ENCODE measurements around the gene COQ10B. TPM values are rescaled to one million over a fixed set of nuclear protein-coding genes. Genes with fewer than 3 reads are reported as not detected.

The COQ10B gene
- total and polyA plus RNA-seq, 2 of the 4 experiments (the other 2 are of a cell fraction), result 9.5 to 28.7 TPM

DNA sequence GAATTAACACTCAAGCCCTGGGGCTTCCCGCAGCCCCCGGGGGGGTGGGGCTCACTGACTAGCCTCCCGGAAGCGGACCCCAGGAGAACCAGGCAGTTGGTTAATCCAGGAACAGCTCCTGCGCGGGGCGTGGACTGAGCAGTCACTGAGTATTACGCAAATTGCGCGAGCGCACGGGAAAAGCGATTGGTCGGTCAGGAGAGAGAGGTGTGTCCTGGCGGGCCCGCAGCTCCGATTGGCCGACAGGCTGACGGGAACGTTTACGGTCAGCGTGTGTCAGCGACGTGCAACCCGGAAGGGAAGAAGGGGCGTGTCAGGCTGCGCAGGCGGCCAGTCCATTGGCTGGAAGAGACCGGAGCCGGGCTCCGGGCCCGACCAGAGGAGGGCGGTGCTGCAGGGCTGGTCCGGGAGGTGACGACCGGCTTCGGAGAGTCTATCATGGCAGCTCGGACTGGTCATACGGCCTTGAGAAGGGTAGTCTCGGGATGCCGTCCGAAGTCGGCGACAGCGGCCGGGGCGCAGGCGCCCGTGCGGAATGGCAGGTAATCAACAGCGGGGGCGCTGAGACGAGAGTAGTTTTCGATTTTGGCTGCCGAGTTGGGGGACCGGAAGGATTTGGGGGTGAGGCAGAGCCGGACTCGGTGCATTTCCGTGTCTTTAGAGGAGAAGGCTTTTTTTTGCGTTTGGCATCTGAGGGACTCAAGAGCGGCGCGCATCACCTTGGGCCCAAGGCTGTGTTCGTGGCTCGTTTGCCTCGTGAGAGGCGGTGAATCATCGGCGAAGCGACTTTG is at the start of gene COQ10B (continued):
- TF ChIP-seq SMC3 (IDR thresholded peaks at IDR 0.05; ENCODE audit: low read depth, low read length) (no peak), CEBPB (IDR thresholded peaks at IDR 0.05; ENCODE audit: low read depth, low read length) (peak; percentile 100), NFE2L2 (IDR thresholded peaks at IDR 0.05; ENCODE audit: low read depth, low read length) (no peak)

DNA sequence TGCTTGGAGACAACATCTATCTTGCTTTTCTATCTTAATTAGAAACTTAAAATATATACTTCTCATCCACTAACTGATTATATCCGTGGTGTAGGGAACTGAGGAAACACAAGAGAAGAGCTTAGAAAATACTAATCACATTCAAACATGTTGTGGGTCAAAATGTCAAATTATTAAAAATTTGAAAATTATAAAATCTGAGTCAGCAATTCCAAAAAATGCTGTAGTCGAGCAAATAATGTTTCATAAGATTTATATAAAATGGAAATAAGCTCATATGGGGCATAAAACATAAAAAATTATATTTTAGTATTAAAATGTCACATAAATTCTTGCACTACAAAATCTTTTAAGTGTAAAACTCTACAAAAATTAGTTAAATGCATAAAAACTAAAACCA is 47.8 kb upstream of the COQ10B start:
- ChIA-PET CTCF (no interaction called here), POLR2A (ENCODE audit: unreplicated experiment) (no interaction called here)
- in situ Hi-C loops (cut with MboI; ENCODE audit: low sequenced_read_pairs), result no loop called here
- Histone ChIP-seq H2BK120ac (ENCODE audit: low read depth, low read length) (no peak overlapping the region), H3K23ac (ENCODE audit: low read depth, low read length) (no peak overlapping the region), H4K91ac (ENCODE audit: insufficient read depth, low read depth, low read length) (no peak overlapping the region), H3K14ac (replicated peaks; ENCODE audit: low read depth, low read length) (no peak overlapping the region), H3K4me3 (ENCODE audit: insufficient read depth, low read depth, low read length) (no peak overlapping the region), H2BK5ac (ENCODE audit: low read depth, low read length, poor library complexity, severe bottlenecking) (no peak overlapping the region), H2AK9ac (replicated peaks; ENCODE audit: low read depth, low read length, poor library complexity) (no peak overlapping the region), H4K8ac (ENCODE audit: low read depth in 2 of 2, low read length in 2 of 2) (no peak overlapping the region), H3K56ac (ENCODE audit: extremely low read depth, insufficient read depth, low read length) (no peak overlapping the region), H3K9ac (ENCODE audit: low read depth, low read length) (no peak overlapping the region), H3K9me3 (ENCODE audit: control insufficient read depth, insufficient read depth, low read length) (no peaks in the 10 kb centered on the region), H3K18ac (ENCODE audit: low read depth, low read length) (no peak overlapping the region), H3K4ac (ENCODE audit: low read depth, low read length) (no peak overlapping the region), H2AFZ (replicated peaks; ENCODE audit: low read length, poor library complexity) (no peak overlapping the region), H4K20me1 (ENCODE audit: insufficient read depth, low read length) (peaks cover 4% of the 10 kb centered on the region; the same call in 1 of the 2 replicates), H4K5ac (ENCODE audit: low read depth, low read length) (no peak overlapping the region), H3K9me1 (ENCODE audit: insufficient read depth, low read length) (no peaks in the 10 kb centered on the region), H3K4me2 (ENCODE audit: low read depth, low read length) (no peak overlapping the region), H3K4me1 (ENCODE audit: control insufficient read depth, insufficient read depth, low read length) (no peaks in the 10 kb centered on the region), H2BK20ac (ENCODE audit: low read depth, low read length) (no peak overlapping the region), H3K27me3 (ENCODE audit: control insufficient read depth, insufficient read depth, low read length) (no peaks in the 10 kb centered on the region), H3K79me1 (ENCODE audit: low read depth in 1 of 2, low read length in 2 of 2) (peaks cover 10 to 29% of the 10 kb centered on the region in 2 experiments), H3K27ac (ENCODE audit: insufficient read depth, low read length) (no peak overlapping the region), H2BK15ac (ENCODE audit: low read depth, low read length) (no peak overlapping the region), H2AK5ac (ENCODE audit: low read depth, low read length) (no peak overlapping the region), H3K36me3 (ENCODE audit: control insufficient read depth, insufficient read depth, low read length) (peaks cover 66% of the 10 kb centered on the region)
- TF ChIP-seq RAD21 (IDR thresholded peaks at IDR 0.05; ENCODE audit: low read length), result no peak
- TF ChIP-seq POLR2A (IDR thresholded peaks at IDR 0.05; ENCODE audit: low read depth, low read length), result no peak
- TF ChIP-seq MAFK (IDR thresholded peaks at IDR 0.05; ENCODE audit: low read depth, low read length), result peak; percentile 93
- TF ChIP-seq, protein P1, sequence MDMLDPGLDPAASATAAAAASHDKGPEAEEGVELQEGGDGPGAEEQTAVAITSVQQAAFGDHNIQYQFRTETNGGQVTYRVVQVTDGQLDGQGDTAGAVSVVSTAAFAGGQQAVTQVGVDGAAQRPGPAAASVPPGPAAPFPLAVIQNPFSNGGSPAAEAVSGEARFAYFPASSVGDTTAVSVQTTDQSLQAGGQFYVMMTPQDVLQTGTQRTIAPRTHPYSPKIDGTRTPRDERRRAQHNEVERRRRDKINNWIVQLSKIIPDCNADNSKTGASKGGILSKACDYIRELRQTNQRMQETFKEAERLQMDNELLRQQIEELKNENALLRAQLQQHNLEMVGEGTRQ (IDR thresholded peaks at IDR 0.05; ENCODE audit: low read depth, low read length), result no peak
- no peak for TF ChIP-seq NFE2L2 (IDR thresholded peaks at IDR 0.05; ENCODE audit: low read depth, low read length)
- TF ChIP-seq, protein P2, sequence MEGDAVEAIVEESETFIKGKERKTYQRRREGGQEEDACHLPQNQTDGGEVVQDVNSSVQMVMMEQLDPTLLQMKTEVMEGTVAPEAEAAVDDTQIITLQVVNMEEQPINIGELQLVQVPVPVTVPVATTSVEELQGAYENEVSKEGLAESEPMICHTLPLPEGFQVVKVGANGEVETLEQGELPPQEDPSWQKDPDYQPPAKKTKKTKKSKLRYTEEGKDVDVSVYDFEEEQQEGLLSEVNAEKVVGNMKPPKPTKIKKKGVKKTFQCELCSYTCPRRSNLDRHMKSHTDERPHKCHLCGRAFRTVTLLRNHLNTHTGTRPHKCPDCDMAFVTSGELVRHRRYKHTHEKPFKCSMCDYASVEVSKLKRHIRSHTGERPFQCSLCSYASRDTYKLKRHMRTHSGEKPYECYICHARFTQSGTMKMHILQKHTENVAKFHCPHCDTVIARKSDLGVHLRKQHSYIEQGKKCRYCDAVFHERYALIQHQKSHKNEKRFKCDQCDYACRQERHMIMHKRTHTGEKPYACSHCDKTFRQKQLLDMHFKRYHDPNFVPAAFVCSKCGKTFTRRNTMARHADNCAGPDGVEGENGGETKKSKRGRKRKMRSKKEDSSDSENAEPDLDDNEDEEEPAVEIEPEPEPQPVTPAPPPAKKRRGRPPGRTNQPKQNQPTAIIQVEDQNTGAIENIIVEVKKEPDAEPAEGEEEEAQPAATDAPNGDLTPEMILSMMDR (conservative IDR thresholded peaks at IDR 0.05; ENCODE audit: low read depth, low read length), result no peak
- dilution Hi-C loops (cut with HindIII; ENCODE audit: low sequenced_read_pairs, unreplicated experiment), result no loop called here
- BruUV-seq (replicated peaks), result no TSS peak
- ATAC-seq (ENCODE audit: low read depth) (no peak), DNase-seq (no peak)
- no CpG with 5 or more reads among the region's 2 CpGs for WGBS, 2 experiments (ENCODE audit: extremely low coverage in 2 of 2, insufficient read length in 1 of 2)
- intact Hi-C loops (cut with micrococcal nuclease), result no loop called here

Data from IMR-90 (cell line).